Activated CD4-positive, alpha-beta T cell treated with anti-CD3 and anti-CD28 coated beads, Interleukin-2, Interleukin-6, amounts not matched to agents 100 ng/mL and 50 ng/mL, durations not matched to agents 16 hours and 8 hours (primary cell): Measurements from ENCODE around the gene C1orf53.
A peak's percentile ranks its signal among the peaks of the same experiment; 100 is the strongest.
"Not testable (repeated sequence)": the region's sequence is repeated elsewhere in the genome, so short reads cannot be mapped to it uniquely, and the experiment has no call there.

ENCODE experiments used
- DNase-seq: peaks from one replicate; pipeline ENCODE4 v3.0.0-alpha.2; 2020

Gene C1orf53

GRCh38 chr1:197902454-197903195 is at the start of gene C1orf53:
Gene C1orf53 (plus strand): TSS chr1:197902630. CDS start chr1:197902650, 20 bp downstream.
- peak; percentile 87 for DNase-seq

- DNase-seq, result not testable (repeated sequence)
These were observed 46.7 kb upstream of the C1orf53 start for GRCh38 chr1:197855751-197856150.

GRCh38 chr1:197857477-197857876 is 45.0 kb upstream of the C1orf53 start:
- DNase-seq, result no peak

GRCh38 chr1:197859024-197859423 is 43.4 kb upstream of the C1orf53 start:
- DNase-seq, result no peak

GRCh38 chr1:197862221-197862620 is 40.2 kb upstream of the C1orf53 start:
- no peak for DNase-seq

GRCh38 chr1:197862671-197863070 is 39.8 kb upstream of the C1orf53 start:
- no peak for DNase-seq

GRCh38 chr1:197865809-197866208 is 36.6 kb upstream of the C1orf53 start:
- DNase-seq, result no peak

- DNase-seq, result peak; percentile 58
These were observed 33.5 kb upstream of the C1orf53 start for GRCh38 chr1:197868751-197869489.

- no peak for DNase-seq
These were observed 32.8 kb upstream of the C1orf53 start for GRCh38 chr1:197869490-197870077.

GRCh38 chr1:197876894-197877293 is 25.5 kb upstream of the C1orf53 start:
- no peak for DNase-seq

GRCh38 chr1:197880385-197880784 is 22.0 kb upstream of the C1orf53 start:
- DNase-seq, result not testable (repeated sequence)

- DNase-seq, result not testable (repeated sequence)
These were observed 20.2 kb upstream of the C1orf53 start for GRCh38 chr1:197882241-197882640.

GRCh38 chr1:197884173-197884572 is 18.3 kb upstream of the C1orf53 start:
- no peak for DNase-seq

GRCh38 chr1:197890936-197891335 is 11.5 kb upstream of the C1orf53 start:
- no peak for DNase-seq

GRCh38 chr1:197892684-197893083 is 9.7 kb upstream of the C1orf53 start:
- DNase-seq, result no peak

- no peak for DNase-seq
These were observed 6.1 kb upstream of the C1orf53 start for GRCh38 chr1:197896301-197896700.

- DNase-seq, result no peak
These were observed 3.4 kb upstream of the C1orf53 start for GRCh38 chr1:197899037-197899436.

GRCh38 chr1:197902131-197902453 is 338 bp upstream of the C1orf53 start:
- DNase-seq, result no peak

- DNase-seq, result no peak
These were observed 725 bp downstream of the C1orf53 start for GRCh38 chr1:197903196-197903514.

GRCh38 chr1:197904126-197904787 is 1.8 kb downstream of the C1orf53 start:
- DNase-seq, result no peak

GRCh38 chr1:197905699-197906351 is 3.4 kb downstream of the C1orf53 start:
- no peak for DNase-seq

- DNase-seq, result no peak
These were observed 5.6 kb downstream of the C1orf53 start for GRCh38 chr1:197907846-197908616.
